K562 (cell line): ENCODE measurements around the gene TSPAN1. TPM values are rescaled to one million over a fixed set of nuclear protein-coding genes. Genes with fewer than 3 reads are reported as not detected.

Experiments
- ATAC-seq: fragments of 200-7000 bp; cut with Tn5 transposase; 3 replicates; pipeline ENCODE4 v1.9.1; 2020; ENCODE audit warnings: moderate library complexity
- BruUV-seq: library from RNA; stranded (reverse); fragments of 400-500 nt; replicated peaks from 2 replicates; lab custom pipeline; 2021; lab: Mats Ljungman, UMichigan
- CTCF ChIA-PET: fragments of 300-600 bp; formaldehyde crosslinking; extraction: SDS; loops from one replicate; lab custom pipeline; 2021; ENCODE audit warnings: low intra/inter-chr PET ratio; lab: Yijun Ruan, JAX
- POLR2A ChIA-PET: fragments of 300-600, 350-650 bp; sonication (Branson Sonifier 250); formaldehyde crosslinking; extraction: SDS; loops from one replicate; lab custom pipeline; 2021; ENCODE audit warnings: antibody characterized with exemption, inconsistent platforms; lab: Yijun Ruan, JAX
- DNase-seq, 4 experiments: peaks; one replicate each; pipeline versions ENCODE4 v3.0.0 to v3.0.0-alpha.2; 2011 to 2018; ENCODE audit warnings: low spot score in 3 of 4, mixed read lengths in 3 of 4; ENCODE audit errors: extremely low read depth in 1 of 4
- FAIRE-seq: peaks from 2 replicates; lab custom pipeline; 2011; peaks lifted over from hg19 to GRCh38; lab: Jason Lieb, UNC
- H2AFZ ChIP-seq: 2 replicates; pipeline ENCODE4 v1.6.0; 2011; ENCODE audit warnings: low read depth, low read length, control low read depth, inconsistent platforms
- H3K27ac ChIP-seq: fragments of 200-600 bp; 3 replicates; pipeline ENCODE4 v1.8.0; 2011; ENCODE audit warnings: low read depth, mild to moderate bottlenecking, control low read depth, inconsistent platforms, low read length, moderate library complexity, mixed read lengths; ENCODE audit errors: extremely low read depth
- H3K27me3 ChIP-seq, 2 experiments: fragments of 300-600 bp in 1 of 2; 2 replicates in 1 of 2; 3 replicates in 1 of 2; pipeline versions ENCODE4 v1.6.0 to v1.8.0; 2011; ENCODE audit warnings: inconsistent platforms in 2 of 2, low read length in 2 of 2, mild to moderate bottlenecking in 1 of 2, mixed read lengths in 1 of 2, moderate library complexity in 1 of 2; ENCODE audit not compliant: control insufficient read depth in 2 of 2, insufficient read depth in 2 of 2
- H3K36me3 ChIP-seq: fragments of 300-600 bp; 3 replicates; pipeline ENCODE4 v1.8.0; 2011; ENCODE audit warnings: mild to moderate bottlenecking, low read length, inconsistent platforms; ENCODE audit not compliant: control insufficient read depth, insufficient read depth
- H3K4me1 ChIP-seq, 2 experiments: fragments of 200-600 bp in 1 of 2; replicated peaks in 1 of 2; 2 replicates in 1 of 2; 3 replicates in 1 of 2; pipeline versions ENCODE4 v1.5.1 to v1.8.0; 2011; ENCODE audit warnings: inconsistent platforms in 2 of 2, low read length in 2 of 2, mild to moderate bottlenecking in 1 of 2, mixed read lengths in 1 of 2, moderate library complexity in 1 of 2; ENCODE audit not compliant: control insufficient read depth in 2 of 2, insufficient read depth in 2 of 2
- H3K4me2 ChIP-seq: 2 replicates; pipeline ENCODE4 v1.6.1; 2011; ENCODE audit warnings: low read length, control low read depth, inconsistent platforms, mixed read lengths; ENCODE audit not compliant: insufficient read depth
- H3K4me3 ChIP-seq: fragments of 200-600 bp; sonication (generic), shearing (Covaris generic); 2 replicates; pipeline ENCODE4 v1.5.1; 2016; ENCODE audit warnings: control low read depth, inconsistent platforms
- H3K79me2 ChIP-seq: fragments of 200-600 bp; 3 replicates; pipeline ENCODE4 v1.8.0; 2011; ENCODE audit warnings: low read length, inconsistent platforms; ENCODE audit not compliant: control insufficient read depth, insufficient read depth
- H3K9ac ChIP-seq, 2 experiments: 2 replicates each; pipeline versions ENCODE4 v1.6.0 to v1.6.1; 2011; ENCODE audit warnings: low read depth in 2 of 2, low read length in 2 of 2, control low read depth in 1 of 2, inconsistent platforms in 1 of 2, mild to moderate bottlenecking in 1 of 2, mixed read lengths in 1 of 2; ENCODE audit not compliant: insufficient read depth in 1 of 2
- H3K9me1 ChIP-seq: one replicate; pipeline ENCODE4 v1.6.0; 2011; ENCODE audit warnings: inconsistent platforms, mild to moderate bottlenecking, low read length, moderate library complexity; ENCODE audit not compliant: control insufficient read depth, insufficient read depth
- H3K9me3 ChIP-seq: replicated peaks from 2 replicates; pipeline ENCODE4 v1.5.1; 2011; ENCODE audit warnings: low read depth, low read length, inconsistent platforms; ENCODE audit not compliant: control insufficient read depth, insufficient read depth
- H4K20me1 ChIP-seq: replicated peaks from 2 replicates; pipeline ENCODE4 v1.6.1; 2011; ENCODE audit warnings: low read length, inconsistent platforms, mixed read lengths; ENCODE audit not compliant: control insufficient read depth, insufficient read depth
- EP300 ChIP-seq: IDR thresholded peaks from 2 replicates; pipeline ENCODE4 v1.6.1; 2012; ENCODE audit warnings: low read length, improper control_type of control experiment
- KAT7 ChIP-seq: sonication (generic); formaldehyde crosslinking; IDR thresholded peaks from 2 replicates; pipeline ENCODE4 v1.8.0; 2022; ENCODE audit warnings: missing genetic modification reagents, mild to moderate bottlenecking, borderline replicate concordance
- PHF21A ChIP-seq: fragments of 450-650 bp; IDR thresholded peaks from 2 replicates; pipeline ENCODE4 v1.6.1; 2017; ENCODE audit warnings: low read depth, borderline replicate concordance
- TAF15 ChIP-seq: fragments of 200-400 bp; formaldehyde crosslinking; IDR thresholded peaks from 2 replicates; pipeline ENCODE4 v1.6.1; 2017; ENCODE audit warnings: mild to moderate bottlenecking, low read depth, low read length, moderate library complexity
- TOE1 ChIP-seq, 2 experiments: fragments of 450-650 bp in 1 of 2; sonication (generic) in 1 of 2; formaldehyde crosslinking in 1 of 2; IDR thresholded peaks; 2 replicates each; pipeline versions ENCODE4 v1.7.1 to v1.8.0; 2016 to 2022; ENCODE audit warnings: borderline replicate concordance in 2 of 2, mild to moderate bottlenecking in 2 of 2, antibody characterized with exemption in 1 of 2, inconsistent platforms in 1 of 2, low read depth in 1 of 2, missing genetic modification reagents in 1 of 2, moderate library complexity in 1 of 2
- WGBS: fragments of 100-300 bp; shearing (Covaris generic); methylation state at CpG from one replicate; pipeline ENCODE4 v1.1.6; 2016; ENCODE audit warnings: low coverage, mixed read lengths; ENCODE audit not compliant: insufficient coverage; ENCODE audit errors: missing lambda C conversion rate; 5-methylcytosine and 5-hydroxymethylcytosine counted together
- in situ Hi-C: fragments of 300-500 bp; cut with MboI; formaldehyde crosslinking; loops from 4 replicates; pipeline ENCODE4 v1.15.0; 2018; ENCODE audit warnings: inconsistent platforms, mixed read lengths
- intact Hi-C: fragments of 100-400 bp; cut with micrococcal nuclease; formaldehyde crosslinking; loops from 2 replicates; pipeline ENCODE4 v1.14.2; 2022
- polyA plus RNA-seq, 8 experiments: library from polyadenylated mRNA; depleted of rRNA in 4 of 8; stranded (reverse) in 5 of 8; unstranded in 3 of 8; fragments of >200 nt; fragmentation: Nextera tagmentation in 2 of 8; fragmentation: Illumina TruSeq in 1 of 8; extraction: Ambion mirVana in 2 of 8; extraction: Trizol in 1 of 8; gene quantifications; 2 replicates each; pipeline versions ENCODE4 v1.2.1 to v1.2.3, GENCODE V29; 2011 to 2014; ENCODE audit warnings: inconsistent platforms in 1 of 8, missing spikeins in 1 of 8
- total RNA-seq, 7 experiments: library from RNA; depleted of rRNA in 6 of 7; stranded (reverse); fragments of >200 nt in 6 of 7; fragmentation: Illumina TruSeq in 2 of 7; extraction: Trizol in 2 of 7; gene quantifications; 2 replicates each; pipeline versions ENCODE4 v1.2.1 to v1.2.3, GENCODE V29; 2011 to 2021; ENCODE audit warnings: low replicate concordance in 1 of 7
- TF ChIP-seq, protein P1 (sequence below): sonication (generic); formaldehyde crosslinking; IDR thresholded peaks from 2 replicates; pipeline ENCODE4 v1.8.1; 2023; ENCODE audit warnings: mild to moderate bottlenecking, missing genetic modification reagents

TSPAN1 gene
- total and polyA plus RNA-seq, 9 of the 15 experiments (the other 6 are each of a cell fraction or from before 2014, with no cell fraction given), result 0.58 TPM; not detected in 8

DNA sequence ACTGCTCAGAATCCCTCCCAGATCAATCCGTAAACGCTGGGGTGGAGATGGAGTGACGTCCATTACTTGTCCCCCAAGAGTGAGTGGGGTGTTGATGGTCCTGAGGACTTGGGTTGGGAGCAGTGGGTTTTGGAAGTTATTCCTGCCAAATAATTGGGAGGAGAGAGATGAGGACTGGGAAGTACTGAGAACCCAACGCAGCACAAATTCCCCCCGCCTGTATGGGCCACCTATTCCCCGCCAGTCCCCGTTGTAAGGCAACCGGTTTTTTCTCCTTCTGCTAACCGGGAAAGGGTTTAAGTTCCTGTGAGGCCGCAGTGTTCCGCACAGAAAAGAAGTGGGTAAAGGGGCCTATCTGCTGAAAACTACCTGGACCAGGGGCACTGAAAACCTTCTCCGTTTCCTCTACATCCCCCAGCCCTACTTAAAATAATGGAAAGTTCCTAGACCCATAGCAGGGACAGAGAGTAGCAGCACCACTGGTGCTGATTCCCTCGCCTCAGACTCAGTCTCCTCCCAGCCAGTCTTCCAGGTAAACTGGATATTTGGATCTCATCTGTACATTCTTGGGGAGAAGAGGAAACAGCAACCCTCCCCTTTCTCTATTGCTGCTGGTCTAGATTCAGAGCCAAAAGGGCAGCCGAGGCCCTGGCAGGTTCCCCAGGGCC is 29.0 kb downstream of the TSPAN1 start:
- TF ChIP-seq PHF21A (no peak), KAT7 (CRISPR knock-in tag) (0 out of 2 replicates have a peak, but pooled peaks have one; percentile 18), TAF15 (no peak), EP300 (no peak), TOE1 (IDR thresholded peaks at IDR 0.05; ENCODE audit: borderline replicate concordance) (no peak), TOE1 (CRISPR knock-in tag; IDR thresholded peaks at IDR 0.05; ENCODE audit: borderline replicate concordance, low read depth) (no peak)
- TF ChIP-seq, protein P1, sequence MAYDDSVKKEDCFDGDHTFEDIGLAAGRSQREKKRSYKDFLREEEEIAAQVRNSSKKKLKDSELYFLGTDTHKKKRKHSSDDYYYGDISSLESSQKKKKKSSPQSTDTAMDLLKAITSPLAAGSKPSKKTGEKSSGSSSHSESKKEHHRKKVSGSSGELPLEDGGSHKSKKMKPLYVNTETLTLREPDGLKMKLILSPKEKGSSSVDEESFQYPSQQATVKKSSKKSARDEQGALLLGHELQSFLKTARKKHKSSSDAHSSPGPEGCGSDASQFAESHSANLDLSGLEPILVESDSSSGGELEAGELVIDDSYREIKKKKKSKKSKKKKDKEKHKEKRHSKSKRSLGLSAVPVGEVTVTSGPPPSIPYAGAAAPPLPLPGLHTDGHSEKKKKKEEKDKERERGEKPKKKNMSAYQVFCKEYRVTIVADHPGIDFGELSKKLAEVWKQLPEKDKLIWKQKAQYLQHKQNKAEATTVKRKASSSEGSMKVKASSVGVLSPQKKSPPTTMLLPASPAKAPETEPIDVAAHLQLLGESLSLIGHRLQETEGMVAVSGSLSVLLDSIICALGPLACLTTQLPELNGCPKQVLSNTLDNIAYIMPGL (CRISPR knock-in tag), result no peak
- Histone ChIP-seq H3K9ac (peak overlapping the region; percentile 46 to 92; a peak in 3 of 4 replicates), H3K27ac (no peak overlapping the region), H4K20me1 (no peaks in the 10 kb centered on the region), H3K4me1 (peaks cover 14 to 29% of the 10 kb centered on the region in 2 experiments), H3K4me3 (peak overlapping the region; percentile 59), H3K27me3 (no peaks in the 10 kb centered on the region), H3K36me3 (no peaks in the 10 kb centered on the region), H3K9me1 (no peaks in the 10 kb centered on the region), H3K9me3 (no peaks in the 10 kb centered on the region), H3K79me2 (peaks cover 2% of the 10 kb centered on the region; the same call in 1 of the 3 replicates), H2AFZ (peak overlapping the region; percentile 91), H3K4me2 (peak overlapping the region; percentile 85)
- FAIRE-seq, result peak; percentile 15
- DNase-seq, result peak in 1 of 4 experiments; percentile 10
- no TSS peak for BruUV-seq
- 55% methylated on average over 13 of the region's 14 CpGs for WGBS
- POLR2A ChIA-PET, result interaction anchor here (0.6 to 1.1 kb wide), 5 partner anchors 12 to 425 kb away, joined by 3 to 6 read pairs (median 3); no protein-coding TSS in a partner anchor
- in situ Hi-C loops (no loop called here), intact Hi-C loops (no loop called here)
- CTCF ChIA-PET, result interaction anchor here (1.0 kb wide), 1 partner anchor 337 kb away, joined by 3 read pairs; no protein-coding TSS in a partner anchor
- ATAC-seq, result no peak
